ENCODE data around the gene ZSCAN25.
A peak's percentile ranks its signal among the peaks of the same experiment; 100 is the strongest.
"Not testable (repeated sequence)": the region's sequence is repeated elsewhere in the genome, so short reads cannot be mapped to it uniquely, and the experiment has no call there.

Gene ZSCAN25

DNA sequence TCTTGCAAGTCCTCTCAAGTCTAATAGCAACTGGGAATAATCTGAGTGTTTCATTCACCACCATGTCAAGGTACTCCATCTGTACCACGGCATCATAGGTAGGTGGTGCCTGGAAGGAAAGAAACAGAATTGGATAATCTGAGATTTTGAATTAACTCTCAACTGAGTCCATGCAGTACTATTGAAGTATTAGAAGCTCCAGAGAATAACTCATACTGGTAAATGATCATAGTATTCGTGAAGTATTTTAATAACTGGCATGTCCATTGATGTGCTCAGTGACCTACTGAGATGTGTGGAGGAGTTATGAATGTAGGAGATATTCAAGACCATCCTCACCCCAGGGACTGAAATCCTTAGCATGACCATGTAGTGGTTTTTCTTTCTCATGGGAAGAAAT, 35.9 kb downstream of the ZSCAN25 start:
- DNase-seq = no peak

DNA sequence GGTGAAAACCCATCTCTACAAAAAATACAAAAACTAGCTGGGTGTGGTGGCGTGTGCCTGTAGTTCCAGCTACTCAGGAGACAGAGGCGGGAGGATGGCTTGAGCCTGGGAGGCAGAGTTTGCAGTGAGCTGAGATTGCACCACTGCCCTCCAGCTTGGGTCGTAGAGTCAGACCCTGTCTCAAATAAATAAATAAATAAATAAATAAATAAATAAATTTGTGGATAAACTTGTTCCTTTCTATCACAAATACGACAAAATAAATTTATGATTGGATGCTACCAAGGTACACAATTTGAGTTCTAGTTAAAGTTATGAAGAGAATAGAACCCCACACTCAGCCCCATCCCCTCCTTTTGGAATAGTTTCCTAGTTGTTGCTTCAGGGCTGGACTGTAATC, 36.5 kb downstream of the ZSCAN25 start:
- DNase-seq = not testable (repeated sequence)

- DNase-seq = no peak
Observed at GRCh38 chr7:99653754-99654153, 37.0 kb downstream of the ZSCAN25 start.

- not testable (repeated sequence) for DNase-seq
Observed at GRCh38 chr7:99654626-99655025, 37.9 kb downstream of the ZSCAN25 start.

- DNase-seq = not testable (repeated sequence)
Observed at GRCh38 chr7:99657879-99658278, 41.1 kb downstream of the ZSCAN25 start.

DNA sequence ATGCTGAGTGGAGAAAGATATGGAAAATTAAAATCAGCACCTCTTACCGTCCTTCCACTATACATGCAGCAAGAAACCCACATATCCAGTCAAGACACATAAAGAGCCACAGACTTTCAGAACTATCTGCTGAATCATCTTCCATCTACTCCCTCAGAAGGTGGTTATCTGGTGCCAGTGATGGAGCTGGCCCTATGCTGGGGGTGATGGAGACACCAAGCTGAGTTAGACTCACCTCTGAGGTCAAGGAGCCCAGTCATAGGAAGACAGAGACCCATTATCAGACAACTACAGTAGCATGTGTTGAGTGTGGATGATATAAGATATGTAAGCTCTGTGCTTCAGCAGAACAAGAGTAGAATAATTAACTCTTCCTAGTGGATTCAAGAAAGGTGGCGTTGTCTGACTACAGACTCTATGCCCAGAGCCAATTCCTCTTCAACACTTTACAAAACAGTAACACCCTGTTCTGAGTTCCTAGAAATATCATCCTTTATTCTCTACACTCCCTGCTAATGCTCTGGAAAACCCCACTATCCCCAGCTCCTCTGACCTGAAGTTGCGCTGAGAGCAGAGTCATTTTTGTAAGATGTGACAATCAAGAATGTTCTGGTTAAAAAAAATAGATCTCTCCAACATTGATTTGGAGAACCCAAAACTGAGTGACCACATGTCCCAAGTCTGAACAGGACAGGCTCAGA, 48.7 kb downstream of the ZSCAN25 start:
- no peak for DNase-seq

- DNase-seq = no peak
Observed at GRCh38 chr7:99666013-99666395, 49.3 kb downstream of the ZSCAN25 start.

GRCh38 chr7:99667179-99667578, 50.4 kb downstream of the ZSCAN25 start:
- DNase-seq = peak; percentile 10

DNA sequence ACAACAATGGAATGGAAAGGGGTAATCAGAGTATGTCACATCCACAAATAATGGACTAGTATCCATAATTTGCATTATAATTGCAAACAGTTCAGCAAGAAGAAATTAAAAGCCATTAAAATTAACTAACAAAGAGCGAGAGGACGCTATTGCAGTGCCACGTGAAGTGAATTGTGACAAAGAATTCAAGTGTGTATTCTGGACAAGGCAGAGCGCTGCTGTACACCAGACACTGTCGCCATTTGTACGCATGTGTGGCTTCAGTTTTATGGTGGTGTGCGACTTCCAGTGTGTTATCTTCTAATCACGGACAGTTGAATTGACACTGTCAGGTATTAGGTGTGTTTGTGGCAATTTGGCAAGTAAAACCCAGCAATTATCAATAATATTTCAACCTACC, 51.8 kb downstream of the ZSCAN25 start:
- DNase-seq = no peak

DNA sequence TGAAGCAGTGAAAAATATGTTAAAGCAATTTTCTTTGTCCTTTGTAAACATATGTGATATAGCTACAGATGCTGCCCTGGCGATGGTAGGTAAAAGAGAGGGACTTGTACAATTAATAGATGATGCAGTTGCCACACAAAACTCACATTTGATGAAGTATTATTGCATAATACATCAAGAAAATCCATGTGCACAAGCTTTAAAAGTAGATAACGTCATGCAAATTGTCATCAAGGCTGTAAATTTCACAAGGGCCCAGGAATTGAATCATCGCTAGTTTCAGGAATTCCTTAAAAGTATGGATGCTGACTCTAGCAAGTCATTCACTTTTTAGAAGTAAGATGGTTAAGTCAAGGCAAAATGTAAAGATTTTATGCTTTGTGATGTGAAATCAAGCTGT, 53.0 kb downstream of the ZSCAN25 start:
- no peak for DNase-seq

DNA sequence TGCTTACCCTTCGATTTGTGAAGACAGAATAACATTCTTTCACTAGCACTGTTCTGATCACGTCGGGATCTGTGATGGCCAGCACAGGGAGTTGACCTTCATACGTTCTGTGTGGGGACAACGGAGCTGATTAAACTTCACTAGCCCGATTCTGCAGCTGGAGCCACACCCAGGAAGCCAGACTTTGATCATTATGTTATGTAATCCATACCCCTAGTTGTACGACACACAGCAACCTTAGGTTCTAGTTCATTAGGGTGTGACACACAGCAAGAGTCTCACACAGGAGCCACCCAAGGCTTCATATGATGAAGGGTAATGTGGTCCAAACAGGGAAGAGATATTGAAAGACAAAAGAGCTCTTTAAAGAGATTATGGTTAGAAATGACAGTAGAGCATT, 55.8 kb downstream of the ZSCAN25 start:
- no peak for DNase-seq

GRCh38 chr7:99674995-99675742, 58.4 kb downstream of the ZSCAN25 start:
- DNase-seq = no peak

DNA sequence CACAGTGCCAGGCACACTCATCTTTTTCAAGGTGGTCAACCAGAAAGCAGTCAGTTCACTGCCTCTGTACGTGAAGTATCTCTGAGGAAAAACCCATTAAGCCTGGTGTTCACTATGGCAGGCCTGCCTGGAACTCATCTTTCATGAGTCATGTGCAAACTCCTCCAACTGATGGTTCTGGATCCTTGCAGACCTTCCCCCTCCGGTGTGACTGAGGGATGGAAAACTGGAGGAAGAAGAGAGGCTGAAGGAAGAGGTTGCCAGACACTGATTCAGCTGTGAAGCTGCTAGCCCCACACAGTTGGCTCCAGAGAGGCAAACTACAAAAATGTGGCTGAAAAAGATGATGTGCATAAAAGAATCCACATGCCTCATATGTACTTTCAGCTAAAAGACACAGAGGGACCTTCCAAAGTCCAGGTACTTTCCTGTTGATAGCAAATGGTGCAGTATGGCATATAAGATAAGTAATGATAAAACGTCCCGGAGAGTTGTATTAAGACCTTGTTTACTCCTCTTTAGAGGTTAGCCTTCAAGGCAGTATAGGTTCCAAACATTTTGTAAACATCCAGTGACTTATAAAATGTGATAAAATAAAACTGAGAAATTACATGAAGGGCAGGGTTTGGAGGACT, 60.4 kb downstream of the ZSCAN25 start:
- DNase-seq = no peak

GRCh38 chr7:99677648-99678045, 60.9 kb downstream of the ZSCAN25 start:
- no peak for DNase-seq

DNA sequence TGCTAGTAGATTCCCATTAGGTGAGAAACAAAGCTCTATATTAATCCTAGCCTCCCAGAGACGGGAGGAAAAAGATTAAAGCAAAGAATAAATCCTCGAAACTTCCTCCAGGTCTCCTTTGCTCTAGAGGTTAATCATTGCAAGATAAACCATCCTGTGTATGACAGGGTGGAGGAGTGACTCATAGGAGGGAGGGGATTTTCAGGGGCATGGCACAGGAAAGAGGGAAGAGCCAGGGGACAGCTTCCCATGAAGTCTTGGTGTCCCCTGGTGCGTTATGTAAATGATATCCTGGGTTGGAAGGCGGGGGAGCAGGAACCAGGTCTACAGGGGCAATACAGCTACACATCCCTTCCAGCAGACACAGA, 62.3 kb downstream of the ZSCAN25 start:
- DNase-seq = peak; percentile 20

DNA sequence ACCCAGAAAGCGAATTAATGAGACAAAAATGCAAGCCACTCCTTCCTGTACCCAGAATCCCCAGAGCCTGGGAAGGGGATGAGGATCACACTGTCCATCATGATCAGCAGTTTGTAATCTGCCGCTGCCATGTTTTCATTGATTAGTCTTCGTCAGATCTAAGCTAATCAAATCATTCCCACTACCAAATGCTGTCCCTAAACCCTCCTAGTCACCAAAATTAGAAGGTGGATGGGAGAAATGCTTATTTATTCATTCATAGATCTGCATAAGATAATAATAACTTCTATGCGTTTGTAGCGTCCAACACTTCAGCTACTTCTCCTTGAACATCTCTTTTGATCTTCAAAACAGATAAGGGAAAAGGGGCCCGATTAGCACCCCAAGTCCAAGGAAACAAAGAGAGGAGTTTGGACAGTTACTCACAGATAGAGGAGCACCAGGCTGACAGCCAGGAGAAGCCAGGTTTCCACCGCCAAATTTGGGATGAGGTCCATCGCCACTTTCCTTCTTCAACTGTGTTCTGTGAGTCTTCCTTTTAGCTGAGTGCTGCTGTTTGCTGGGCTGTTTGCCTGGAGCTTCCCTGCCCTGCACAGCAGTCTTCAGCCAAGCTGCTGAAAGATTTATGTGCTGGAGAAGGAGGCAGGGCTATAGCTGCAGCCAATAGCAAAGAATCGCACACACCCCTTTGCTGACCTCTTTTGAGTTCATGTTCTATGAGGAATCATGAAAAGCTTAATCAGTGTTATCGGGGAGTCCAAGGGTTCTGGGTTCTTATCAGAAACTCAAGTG, 62.9 kb downstream of the ZSCAN25 start, which contains the start of gene CYP3A5:
CYP3A5 (minus strand) TSS at position 597 of the 792 bp plus-strand sequence; CDS start at position 497, 100 bp downstream.
- DNase-seq = peak; percentile 4

Data from NCI-H82 (cell line).